ENCODE measurements around the gene SLC39A1. TPM values are rescaled to one million over a fixed set of nuclear protein-coding genes. Genes with fewer than 3 reads are reported as not detected.
A peak's percentile ranks its signal among the peaks of the same experiment; 100 is the strongest.

The SLC39A1 gene
- total and polyA plus RNA-seq, 2 of the 8 experiments (the other 6 are each of a cell fraction or from before 2014, with no cell fraction given) = 238 to 337 TPM

DNA sequence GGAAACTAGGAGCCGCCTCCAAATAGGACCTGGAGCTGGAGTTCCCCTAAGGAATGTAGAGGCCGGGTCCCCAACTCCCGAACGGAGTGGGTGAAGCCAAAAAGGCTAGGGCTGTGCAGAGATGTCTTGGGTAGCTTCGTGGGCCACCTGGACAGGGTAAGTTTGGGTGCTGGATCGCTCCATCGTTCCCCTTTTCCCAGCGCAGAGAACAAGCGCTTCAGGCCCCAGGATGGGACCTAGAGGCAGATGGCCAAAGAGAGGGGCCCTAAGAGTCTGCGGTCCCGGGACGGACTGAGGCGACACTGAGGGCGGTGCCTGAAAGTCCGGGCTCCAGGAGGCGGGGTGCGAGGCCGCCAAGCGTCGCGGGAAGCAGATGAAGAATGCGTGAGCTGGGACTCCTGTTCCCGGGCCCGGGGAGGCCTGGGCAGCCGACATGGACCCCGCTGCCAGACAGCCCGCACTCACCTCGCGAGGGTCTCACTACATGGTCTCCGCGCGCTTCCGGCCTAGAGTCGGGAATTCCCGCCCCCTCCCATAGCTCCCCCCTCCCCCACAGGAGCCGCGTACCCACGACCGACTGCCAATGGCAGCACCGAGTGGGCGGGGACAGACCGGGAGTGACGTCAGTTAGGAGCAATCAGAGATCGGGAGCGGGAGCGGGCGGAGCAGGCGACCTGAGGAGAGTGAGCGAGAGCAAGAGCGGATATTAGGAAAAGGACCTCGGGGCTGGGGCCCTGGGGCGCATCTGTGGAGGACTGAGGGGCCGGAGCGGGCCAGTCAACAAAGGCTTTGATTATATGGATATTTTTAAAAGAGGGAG lies at the start of gene SLC39A1 (continued):
- TF ChIP-seq, protein P1, sequence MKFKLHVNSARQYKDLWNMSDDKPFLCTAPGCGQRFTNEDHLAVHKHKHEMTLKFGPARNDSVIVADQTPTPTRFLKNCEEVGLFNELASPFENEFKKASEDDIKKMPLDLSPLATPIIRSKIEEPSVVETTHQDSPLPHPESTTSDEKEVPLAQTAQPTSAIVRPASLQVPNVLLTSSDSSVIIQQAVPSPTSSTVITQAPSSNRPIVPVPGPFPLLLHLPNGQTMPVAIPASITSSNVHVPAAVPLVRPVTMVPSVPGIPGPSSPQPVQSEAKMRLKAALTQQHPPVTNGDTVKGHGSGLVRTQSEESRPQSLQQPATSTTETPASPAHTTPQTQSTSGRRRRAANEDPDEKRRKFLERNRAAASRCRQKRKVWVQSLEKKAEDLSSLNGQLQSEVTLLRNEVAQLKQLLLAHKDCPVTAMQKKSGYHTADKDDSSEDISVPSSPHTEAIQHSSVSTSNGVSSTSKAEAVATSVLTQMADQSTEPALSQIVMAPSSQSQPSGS (IDR thresholded peaks at IDR 0.05; ENCODE audit: low read length) = no peak
- peak; percentile 65; the same call in 1 of the 2 replicates for TF ChIP-seq POLR2AphosphoS5 (IDR thresholded peaks at IDR 0.05; ENCODE audit: low read depth, low read length)
- no peak for TF ChIP-seq CBX8 (IDR thresholded peaks at IDR 0.05; ENCODE audit: borderline replicate concordance, low read depth, low read length)
- no peak for TF ChIP-seq NANOG (IDR thresholded peaks at IDR 0.05; ENCODE audit: insufficient read depth, low read depth, low read length, poor library complexity, severe bottlenecking)
- TF ChIP-seq TBP (IDR thresholded peaks at IDR 0.05; ENCODE audit: low read depth, low read length) = peak; percentile 62
- TF ChIP-seq ASH2L (IDR thresholded peaks at IDR 0.05; ENCODE audit: low read length) = peak; percentile 56
- TF ChIP-seq, protein P2, sequence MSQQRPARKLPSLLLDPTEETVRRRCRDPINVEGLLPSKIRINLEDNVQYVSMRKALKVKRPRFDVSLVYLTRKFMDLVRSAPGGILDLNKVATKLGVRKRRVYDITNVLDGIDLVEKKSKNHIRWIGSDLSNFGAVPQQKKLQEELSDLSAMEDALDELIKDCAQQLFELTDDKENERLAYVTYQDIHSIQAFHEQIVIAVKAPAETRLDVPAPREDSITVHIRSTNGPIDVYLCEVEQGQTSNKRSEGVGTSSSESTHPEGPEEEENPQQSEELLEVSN (IDR thresholded peaks at IDR 0.05) = peak; percentile 11; the same call in 1 of the 2 replicates
- TF ChIP-seq, protein P3, sequence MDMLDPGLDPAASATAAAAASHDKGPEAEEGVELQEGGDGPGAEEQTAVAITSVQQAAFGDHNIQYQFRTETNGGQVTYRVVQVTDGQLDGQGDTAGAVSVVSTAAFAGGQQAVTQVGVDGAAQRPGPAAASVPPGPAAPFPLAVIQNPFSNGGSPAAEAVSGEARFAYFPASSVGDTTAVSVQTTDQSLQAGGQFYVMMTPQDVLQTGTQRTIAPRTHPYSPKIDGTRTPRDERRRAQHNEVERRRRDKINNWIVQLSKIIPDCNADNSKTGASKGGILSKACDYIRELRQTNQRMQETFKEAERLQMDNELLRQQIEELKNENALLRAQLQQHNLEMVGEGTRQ (IDR thresholded peaks at IDR 0.05; ENCODE audit: low read length) = no peak
- TF ChIP-seq RFX5 (IDR thresholded peaks at IDR 0.05; ENCODE audit: borderline replicate concordance, low read depth, low read length) = no peak
- no peak for TF ChIP-seq CTBP2 (IDR thresholded peaks at IDR 0.05; ENCODE audit: borderline replicate concordance, insufficient read depth, insufficient read length, low read length)
- no peak for TF ChIP-seq ZNF274 (IDR thresholded peaks at IDR 0.05; ENCODE audit: borderline replicate concordance, extremely low read depth, low read length)
- TF ChIP-seq CHD1 (IDR thresholded peaks at IDR 0.05; ENCODE audit: low read depth, low read length) = no peak
- TF ChIP-seq BRCA1 (IDR thresholded peaks at IDR 0.05; ENCODE audit: low read depth, low read length) = peak; percentile 43; the same call in 1 of the 2 replicates
- TF ChIP-seq, protein P4, sequence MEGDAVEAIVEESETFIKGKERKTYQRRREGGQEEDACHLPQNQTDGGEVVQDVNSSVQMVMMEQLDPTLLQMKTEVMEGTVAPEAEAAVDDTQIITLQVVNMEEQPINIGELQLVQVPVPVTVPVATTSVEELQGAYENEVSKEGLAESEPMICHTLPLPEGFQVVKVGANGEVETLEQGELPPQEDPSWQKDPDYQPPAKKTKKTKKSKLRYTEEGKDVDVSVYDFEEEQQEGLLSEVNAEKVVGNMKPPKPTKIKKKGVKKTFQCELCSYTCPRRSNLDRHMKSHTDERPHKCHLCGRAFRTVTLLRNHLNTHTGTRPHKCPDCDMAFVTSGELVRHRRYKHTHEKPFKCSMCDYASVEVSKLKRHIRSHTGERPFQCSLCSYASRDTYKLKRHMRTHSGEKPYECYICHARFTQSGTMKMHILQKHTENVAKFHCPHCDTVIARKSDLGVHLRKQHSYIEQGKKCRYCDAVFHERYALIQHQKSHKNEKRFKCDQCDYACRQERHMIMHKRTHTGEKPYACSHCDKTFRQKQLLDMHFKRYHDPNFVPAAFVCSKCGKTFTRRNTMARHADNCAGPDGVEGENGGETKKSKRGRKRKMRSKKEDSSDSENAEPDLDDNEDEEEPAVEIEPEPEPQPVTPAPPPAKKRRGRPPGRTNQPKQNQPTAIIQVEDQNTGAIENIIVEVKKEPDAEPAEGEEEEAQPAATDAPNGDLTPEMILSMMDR (IDR thresholded peaks at IDR 0.05; ENCODE audit: control extremely low read depth in 1 of 3, insufficient read depth in 1 of 3, low read depth in 1 of 3, low read length in 3 of 3) = no peak
- no peak for TF ChIP-seq KDM1A (IDR thresholded peaks at IDR 0.05; ENCODE audit: borderline replicate concordance, low read length)
- no peak for TF ChIP-seq KDM4A (IDR thresholded peaks at IDR 0.05; ENCODE audit: low read depth, low read length, severe bottlenecking)
- TF ChIP-seq CREB1 (IDR thresholded peaks at IDR 0.05) = peak; percentile 84
